ENCODE measurements around the gene C11orf97.
"Not testable (repeated sequence)": the region's sequence is repeated elsewhere in the genome, so short reads cannot be mapped to it uniquely, and the experiment has no call there.

C11orf97 gene, protein sequence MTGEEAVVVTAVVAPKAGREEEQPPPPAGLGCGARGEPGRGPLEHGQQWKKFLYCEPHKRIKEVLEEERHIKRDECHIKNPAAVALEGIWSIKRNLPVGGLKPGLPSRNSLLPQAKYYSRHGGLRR

DNA sequence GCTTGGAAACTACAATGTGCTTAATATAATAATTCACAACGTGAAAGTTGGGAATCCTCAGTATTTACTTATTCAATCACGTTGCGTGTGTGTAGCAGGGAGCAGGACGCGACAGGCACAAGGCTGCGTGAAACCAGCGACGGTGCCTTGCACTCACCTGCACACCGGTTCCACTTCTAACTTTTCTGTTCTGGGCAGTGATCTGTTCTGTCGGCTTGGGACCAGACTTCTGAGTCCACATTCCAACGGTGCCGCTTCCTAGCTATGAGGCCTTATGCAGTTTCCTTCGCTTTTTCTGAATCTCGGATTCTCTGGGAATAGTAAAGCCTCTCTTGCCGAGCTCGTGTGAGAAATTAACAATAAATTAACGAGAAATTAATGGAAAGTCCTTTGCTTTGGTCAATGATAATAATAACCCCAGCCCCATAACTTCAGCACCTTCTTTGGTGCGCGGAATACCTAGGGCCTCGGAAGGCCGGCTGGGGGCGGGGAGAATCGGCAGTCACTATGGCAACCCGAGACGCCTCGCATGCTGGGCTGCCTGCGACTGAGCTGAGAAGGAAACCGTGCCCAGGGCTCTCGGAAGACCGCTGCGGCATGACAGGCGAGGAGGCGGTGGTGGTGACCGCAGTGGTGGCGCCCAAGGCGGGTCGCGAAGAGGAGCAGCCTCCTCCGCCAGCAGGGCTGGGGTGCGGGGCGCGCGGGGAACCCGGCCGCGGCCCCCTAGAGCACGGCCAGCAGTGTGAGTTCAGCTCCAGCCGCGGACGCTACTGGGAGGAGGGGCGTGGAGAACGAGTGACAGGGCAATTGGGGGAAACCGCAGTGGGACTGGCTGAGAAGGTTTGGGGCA lies at the start of gene C11orf97:
Gene C11orf97, plus strand, starts transcription at position 530 of the 850 bp plus-strand sequence. Its CDS starts 68 bp downstream, at position 598.
- DNase-seq, result peak; percentile 50

DNA sequence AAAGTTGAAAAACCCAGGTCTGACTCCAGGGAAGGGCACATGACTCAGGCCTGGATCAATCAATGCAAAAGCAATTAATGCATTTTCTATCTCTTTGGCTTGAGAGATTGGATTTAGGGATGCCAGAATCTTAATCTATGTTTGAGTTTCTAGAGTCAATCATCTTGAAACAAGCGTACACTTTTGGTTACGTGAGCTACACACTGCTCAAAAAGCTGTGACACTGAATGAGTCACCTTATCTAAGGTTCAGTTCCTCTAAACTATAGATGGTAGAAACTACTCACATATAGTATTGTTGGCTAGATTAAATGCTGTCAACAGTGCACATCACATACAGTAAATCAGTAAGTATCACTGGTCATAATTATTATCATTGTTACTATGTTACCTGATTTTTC lies 42.8 kb upstream of the C11orf97 start:
- no peak for DNase-seq

DNA sequence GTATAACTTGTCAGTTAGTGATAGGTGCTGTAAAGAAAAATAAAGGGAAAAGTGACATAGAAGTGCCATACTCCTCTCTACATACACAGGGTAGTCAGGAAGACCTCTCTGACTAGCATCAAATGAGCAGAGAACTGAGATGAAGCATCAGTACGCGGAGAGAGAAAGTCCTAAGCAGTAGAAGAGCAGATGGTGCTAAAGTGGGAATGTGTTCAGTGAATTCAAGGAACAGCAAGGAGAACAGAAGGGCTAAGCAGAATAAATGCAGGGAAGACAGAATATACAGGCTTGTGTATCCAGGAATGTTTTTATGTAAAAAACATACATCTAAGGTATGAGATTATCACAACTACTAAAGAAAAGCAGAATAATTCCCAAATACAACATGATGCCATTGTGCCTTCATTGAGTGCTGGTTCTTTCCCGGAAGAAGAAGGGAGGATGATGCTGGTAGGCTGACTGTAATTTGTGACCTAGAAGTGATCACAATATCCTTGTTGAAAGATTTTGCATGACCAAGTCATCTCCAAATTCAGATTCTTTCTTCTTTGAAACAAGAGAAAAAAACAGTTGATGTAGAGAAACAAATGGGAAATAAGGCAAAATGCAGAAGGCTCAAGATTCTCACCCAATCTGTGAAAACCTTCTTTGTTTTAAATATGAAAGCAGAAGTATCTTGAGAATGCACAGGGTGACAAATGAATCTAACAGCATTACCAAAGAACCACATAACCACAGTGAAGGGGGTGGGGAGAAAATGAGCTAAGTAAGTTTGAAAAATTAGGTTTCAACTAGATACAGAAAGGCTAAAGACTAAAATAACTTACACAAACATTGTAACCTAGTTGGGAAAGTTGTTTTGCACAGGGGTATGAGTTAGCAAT lies 39.1 kb upstream of the C11orf97 start:
- DNase-seq, result no peak

DNA sequence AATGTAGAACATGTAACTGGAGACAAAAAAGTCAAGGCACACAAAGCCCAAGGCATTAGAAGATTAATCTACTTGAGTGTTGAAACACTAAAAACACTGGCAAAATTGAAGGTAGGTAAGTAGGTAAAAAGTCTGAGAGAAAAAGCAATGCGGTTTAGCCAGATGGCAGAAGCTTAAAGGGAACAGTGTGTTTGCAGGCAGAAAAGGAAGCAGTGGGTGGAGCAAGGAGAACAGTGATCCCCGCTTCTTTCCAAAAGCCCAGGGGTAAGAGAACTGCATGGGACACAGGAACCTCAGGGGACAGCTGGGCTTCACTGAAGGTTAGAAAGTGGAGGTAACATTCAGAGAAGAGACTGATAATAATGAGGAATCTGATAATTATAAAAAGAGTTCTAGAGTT lies 34.6 kb upstream of the C11orf97 start:
- no peak for DNase-seq

DNA sequence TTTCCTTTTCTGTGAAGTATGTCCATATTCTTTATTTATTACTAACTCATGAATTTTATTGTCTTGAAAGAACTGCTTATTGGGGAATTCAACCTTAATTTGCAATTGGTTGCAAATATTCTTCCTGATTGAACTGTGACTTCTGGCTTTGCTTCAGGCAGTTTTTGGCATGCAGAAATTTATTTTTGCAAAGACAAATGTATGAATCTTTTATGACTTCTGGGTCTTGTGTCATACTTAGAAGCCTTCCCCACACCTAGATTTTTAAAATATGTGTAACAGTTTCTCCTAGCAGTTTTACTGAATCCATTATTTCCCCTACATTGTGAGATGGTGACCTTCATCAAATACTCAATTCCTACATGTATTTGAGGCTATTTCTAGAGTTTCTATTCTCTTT lies 30.9 kb upstream of the C11orf97 start:
- no peak for DNase-seq

DNA sequence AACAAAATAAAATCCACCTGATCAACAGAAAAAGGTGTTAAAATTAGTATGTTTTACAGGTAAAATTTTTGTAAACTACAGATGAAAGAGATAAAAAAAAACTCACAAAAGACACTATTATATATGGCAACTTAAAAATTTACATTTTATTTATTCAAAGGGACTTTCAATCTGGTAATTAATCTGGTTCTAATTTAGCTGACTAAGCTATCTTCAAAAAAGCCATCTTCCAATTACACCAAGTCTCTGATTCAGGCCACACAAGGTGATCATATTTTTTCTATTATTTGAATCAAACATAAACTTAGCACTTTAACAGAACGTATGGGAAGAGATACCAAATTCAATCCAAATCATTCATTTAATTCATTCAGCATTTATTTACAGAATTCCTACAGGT lies 26.2 kb upstream of the C11orf97 start:
- no peak for DNase-seq

DNA sequence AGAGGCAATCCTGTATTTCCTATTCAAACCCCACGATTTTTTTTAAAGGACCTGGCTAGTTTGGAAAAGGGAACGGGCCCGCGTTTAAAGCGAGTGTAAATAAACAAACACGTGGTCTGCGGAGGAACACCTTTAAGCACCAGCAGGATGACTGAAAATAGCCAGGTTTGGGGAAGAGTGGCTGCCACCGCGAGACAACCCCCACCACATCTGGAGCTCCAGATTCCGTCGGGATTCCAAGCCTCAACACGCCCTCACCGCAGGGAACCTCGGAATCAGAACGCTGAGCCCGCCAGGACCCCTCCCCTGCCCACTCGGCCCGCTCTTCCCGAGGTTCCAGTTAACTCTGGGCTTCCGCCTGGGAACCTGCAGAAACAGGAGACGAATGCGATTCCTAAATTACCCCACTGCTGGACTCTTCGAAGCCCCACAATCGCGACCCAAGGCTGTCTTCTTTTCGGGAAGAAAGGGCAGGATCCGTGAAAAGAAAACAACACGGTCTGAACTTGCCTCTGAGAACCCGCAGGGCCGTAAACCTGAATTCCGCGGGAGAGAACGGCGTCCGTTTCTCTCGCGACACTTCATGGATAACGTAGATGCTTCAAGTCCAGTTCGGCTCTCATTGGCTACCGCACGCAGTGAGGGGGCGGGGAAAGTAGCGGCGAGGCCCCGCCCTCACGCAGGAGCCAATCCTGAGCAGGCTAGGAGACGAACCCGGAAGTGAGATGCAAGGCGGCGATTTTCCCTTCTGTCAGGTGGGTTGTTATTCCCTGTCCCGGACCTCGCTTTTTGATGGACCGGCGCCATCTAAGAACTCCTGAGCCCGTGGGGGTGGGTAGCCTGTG lies 18.8 kb upstream of the C11orf97 start, which contains the start of the genes ANKRD49 and MRE11:
Gene ANKRD49, plus strand, starts transcription at position 704 of the 845 bp plus-strand sequence. CDS start 2,710 bp downstream, outside the sequence.
Gene MRE11, minus strand, starts transcription at position 564 of the 845 bp plus-strand sequence. CDS start 1,043 bp downstream, outside the sequence.
- DNase-seq, result peak; percentile 91

DNA sequence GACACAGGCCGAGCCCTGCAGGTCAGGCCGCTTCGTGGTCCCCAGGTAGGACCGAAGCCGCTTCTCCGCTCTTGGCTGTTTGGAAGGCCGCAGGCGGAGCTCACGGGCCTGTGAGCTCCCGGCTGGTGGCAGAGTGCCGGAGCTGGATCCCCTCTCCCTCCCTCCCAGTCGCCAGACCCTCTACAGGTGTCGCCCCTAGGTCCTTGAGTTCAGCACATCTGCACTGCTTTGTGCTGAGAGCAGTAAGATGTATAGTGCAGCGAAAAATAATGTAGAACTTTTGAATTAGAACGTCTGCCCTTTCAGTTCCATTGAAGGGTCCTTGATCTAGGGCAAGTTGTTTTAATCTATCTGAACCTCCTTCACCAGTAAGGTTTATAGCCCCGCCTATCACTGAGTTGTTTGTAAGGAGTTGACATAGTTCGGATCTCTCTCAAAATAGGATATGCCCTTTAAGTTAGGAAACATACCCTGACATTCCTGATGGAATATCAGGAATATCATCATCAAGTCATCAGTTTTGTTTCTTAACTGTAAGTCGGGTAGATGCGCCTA lies 18.1 kb upstream of the C11orf97 start:
- DNase-seq, result no peak

DNA sequence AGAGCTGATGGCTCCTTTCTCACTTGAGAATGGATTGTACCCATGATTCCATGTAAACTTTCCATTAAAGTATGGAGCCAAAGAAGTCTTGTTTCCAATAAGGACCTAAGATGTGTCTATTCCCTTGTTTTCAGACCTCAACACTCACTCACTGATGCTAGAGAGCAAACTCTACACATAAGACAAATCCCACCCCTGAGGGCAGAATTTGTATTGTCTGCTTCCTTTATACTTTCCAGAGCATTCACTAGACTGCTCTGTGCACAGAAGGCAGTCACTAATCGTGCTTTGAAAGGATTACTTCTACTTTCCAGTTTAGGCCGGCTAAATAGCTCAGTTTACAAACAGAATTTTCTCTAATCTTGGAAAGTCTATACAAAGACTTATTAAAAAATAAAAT lies 12.1 kb upstream of the C11orf97 start:
- no peak for DNase-seq

DNA sequence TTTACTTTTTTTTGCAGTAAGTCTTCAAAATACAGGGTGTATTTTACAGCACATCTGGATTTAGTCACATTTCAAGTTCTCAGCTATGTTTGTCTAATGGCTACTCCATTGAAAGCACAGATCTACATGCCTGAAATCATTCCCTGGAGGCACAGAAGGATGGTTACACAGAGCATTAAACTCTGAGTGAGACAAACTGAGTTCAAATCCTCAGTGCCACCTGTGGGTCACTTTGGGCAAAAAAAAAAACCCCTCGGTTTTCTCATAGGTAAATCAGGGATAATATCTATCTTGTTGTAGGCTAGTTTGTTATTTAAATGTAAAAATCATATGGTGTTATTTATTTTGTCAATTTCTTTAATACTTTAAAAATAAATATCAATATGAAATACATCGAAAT lies 10.7 kb upstream of the C11orf97 start:
- DNase-seq, result no peak

DNA sequence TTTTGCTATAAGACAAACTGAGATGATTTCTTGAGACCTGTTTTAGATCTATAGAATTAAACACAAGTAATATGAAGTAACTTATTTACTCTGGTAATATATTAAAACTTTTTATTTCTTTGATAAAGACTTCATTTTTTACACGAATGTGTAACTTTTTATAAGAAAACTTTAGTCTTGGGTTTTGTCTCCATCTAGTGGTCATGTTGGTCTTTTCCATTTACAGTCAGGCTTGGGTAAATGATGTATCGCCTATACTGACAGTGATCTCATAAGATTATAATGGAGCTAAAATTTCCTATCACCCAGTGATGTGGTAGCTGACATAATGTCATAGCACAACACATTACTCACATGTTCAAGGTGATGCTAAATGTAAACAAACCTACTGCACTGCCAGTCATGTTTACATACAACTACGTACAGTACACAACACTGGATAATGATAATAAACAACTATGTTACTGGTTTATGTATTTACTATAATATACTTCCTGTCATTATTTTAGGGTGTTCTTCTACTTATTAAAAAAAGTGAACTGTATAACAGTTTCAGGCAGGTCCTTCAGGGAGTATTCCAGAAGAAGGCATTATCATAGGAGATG lies 7.5 kb upstream of the C11orf97 start:
- DNase-seq, result no peak

DNA sequence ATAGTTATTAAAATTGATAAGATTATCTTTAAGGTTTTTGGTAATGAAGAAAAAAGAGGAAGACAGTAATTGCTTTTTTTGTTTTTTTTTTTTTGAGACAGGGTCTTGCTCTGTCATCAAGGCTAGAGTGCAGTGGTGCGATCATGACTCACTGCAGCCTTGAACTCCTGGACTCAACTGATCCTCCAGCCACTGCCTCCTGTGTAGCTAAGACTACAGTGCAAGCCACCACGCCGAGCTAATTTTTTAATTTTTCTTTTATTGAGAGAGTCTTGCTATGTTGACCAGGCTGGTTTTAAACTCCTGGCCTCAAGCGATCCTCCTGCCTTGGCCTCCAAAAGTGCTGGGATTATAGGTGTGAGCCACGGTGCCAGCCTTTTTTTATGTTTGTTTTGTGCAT lies 5.7 kb upstream of the C11orf97 start:
- not testable (repeated sequence) for DNase-seq

DNA sequence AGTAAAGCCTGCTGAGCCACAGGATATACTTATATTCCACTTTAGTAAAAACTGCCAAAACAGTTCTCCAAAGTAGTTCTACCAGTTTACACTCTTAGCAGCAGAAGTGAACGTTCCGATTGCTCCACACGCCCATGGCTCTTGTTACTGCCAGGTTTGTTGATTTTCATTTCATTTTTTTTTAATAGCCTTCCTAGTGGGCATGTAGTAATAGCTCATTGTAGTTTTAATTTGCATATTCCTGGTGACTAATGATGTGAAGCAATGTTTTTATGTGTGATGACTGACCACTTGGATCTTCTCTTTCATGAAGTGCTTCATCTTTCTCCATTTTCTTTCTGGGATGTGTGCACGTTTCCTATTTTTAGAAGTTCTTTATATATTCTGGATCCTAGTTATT lies 4.8 kb upstream of the C11orf97 start:
- DNase-seq, result no peak

DNA sequence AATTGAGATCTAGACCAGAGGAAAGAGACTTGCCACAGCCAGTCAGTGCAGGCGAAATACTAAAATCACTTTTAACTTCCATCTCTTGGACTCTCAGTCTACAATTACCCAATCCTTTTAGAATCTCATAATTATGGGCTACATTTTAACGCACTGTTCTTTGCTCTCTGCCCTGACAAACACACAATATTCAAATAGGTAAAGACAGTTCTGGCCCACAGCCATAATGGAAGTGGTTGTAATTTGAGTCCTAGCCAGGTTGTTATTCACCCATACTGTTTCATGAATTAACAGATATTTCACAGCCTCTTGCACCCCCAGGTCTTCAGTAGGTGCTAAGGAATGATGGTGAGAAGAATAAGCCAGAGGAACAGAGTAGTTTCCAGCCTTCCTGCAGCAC lies 830 bp downstream of the C11orf97 start:
- DNase-seq, result no peak

DNA sequence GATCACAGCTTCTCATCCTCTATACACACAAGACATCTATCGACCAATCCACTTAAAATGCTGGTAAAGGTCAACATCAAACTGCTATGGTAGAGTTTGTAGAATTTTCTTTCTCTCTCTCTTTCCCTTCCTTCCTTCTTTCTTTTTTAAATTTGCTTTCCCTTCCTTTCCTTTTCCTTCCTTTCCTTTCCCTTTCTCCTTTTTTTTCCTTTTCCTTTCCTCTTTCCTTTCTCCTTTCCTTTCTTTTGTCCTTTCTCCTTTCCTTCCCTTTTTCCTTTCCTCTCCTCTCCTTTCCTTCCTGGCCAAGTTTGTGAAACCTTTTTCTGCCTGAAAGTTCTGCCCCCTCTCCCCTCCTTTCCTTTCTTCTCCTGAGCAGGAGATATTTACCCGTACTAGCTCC lies 3.1 kb downstream of the C11orf97 start:
- DNase-seq, result no peak

DNA sequence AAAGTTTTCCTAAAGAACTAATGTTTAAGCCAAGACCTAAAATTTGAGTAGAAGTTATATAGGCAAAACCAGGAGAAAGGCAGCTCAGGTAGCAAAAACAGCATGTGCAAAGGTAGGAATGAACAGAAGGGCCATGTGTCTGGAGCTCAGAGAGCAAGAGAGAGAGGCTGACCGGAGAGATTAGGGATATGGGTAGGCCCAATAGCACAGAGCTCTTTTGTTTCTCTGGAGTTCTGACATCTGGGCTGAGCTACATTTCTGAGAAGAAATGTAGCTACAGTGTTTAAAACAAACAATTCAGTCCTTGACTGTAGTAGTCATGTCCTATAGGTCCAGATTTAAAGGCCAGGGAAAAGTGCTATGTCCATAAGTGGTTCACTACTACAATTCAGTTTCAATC lies 4.5 kb downstream of the C11orf97 start:
- no peak for DNase-seq

DNA sequence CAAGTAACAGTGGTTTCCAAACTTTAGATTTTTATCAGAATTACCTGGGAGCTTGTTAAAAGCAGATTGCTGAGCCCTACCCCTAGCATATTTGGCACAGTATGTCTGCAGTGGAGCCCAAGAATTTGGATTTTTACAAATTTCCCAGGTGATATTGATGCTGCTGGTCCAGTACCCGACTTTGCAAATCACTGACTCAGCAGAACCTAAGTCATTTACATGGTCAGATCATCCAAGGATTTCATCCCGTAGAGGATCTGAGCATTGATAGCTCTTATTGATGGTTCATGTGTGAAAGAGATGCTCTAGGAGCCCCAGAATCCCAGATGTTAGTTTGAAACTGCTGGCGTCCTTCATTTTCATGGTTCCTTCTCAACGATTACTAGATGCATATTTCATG lies 6.0 kb downstream of the C11orf97 start:
- DNase-seq, result no peak

DNA sequence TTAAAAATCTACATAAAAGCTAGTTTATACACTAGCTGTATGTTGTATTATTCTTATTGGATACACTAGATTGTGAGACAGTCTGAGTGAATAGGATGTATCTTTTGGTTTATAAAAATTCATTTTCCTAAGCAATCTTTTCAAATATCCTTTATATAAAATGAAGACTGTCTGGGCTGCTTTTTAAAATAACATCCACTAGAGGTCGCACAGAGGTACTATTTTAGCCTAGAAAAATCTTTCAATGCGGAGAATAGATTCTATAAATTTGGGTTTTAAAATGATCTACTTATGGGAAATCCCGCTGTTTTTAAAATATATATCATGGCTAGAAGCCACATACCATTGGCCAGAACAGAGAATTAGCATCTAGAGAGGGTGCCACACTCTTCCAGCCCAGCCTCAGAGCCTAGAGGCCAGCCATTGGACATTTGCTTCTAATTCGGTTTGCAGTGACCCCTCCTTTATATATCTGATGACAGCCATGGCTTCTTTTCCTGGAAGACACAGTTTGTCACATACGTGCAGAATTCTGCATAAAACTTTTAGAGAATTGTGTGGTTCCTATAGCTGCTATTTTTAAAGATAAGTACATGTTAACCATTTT lies 7.3 kb downstream of the C11orf97 start:
- no peak for DNase-seq

DNA sequence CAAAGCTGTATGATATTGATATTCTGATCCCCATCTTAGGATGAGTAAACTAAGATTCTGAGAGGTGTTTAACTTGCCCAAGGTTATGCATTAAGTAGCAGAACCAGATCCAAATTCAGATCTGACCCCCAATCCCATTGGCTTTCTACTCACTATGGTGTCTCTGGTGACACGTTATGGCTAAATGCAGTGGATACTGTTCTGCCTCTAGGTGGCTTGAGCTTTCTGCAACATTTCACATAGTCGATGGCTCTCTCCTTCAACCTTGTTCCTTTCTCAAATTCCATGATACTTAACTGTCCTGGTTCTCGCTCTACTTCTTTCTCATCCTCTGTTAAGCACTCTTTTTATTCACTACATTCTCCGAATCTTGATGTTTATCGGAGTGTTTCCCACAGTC lies 9.4 kb downstream of the C11orf97 start:
- DNase-seq, result no peak

DNA sequence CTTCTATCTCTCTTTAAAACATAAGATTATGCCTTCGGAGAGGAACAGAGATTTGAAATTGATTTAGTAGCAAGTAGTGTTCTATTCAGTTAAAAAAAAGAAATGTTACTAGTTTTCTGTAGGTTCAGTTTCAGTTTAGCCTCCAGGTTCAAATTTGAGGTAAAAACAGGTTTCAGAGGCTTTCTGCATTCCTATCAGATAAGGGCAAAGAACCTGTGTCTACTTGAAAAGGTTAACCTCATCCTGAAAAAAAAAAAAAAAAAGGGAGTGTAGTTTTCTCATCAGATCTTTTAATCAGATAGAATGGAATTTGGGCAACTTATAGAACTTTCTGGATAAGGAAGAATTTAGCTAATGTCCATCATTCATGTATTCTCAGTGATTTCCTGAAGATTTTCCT lies 12.1 kb downstream of the C11orf97 start:
- DNase-seq, result no peak
